Left lobe of liver (tissue), 2 donors: ENCODE results near the gene ACTL10. TPM values are rescaled to one million over a fixed set of nuclear protein-coding genes. Genes with fewer than 3 reads are reported as not detected.
"Not testable (repeated sequence)": the region's sequence is repeated elsewhere in the genome, so short reads cannot be mapped to it uniquely, and the experiment has no call there.

Experiments
- ATAC-seq: fragments of 200-7000 bp; cut with Tn5 transposase; one replicate; pipeline ENCODE4 v1.9.1; 2020; ENCODE audit warnings: mild to moderate bottlenecking, moderate library complexity
- DNase-seq: peaks from one replicate; pipeline ENCODE4 v3.0.0-alpha.2; 2020; ENCODE audit warnings: low spot score
- total RNA-seq: library from RNA; stranded (reverse); gene quantifications from one replicate; pipeline ENCODE4 v1.2.1, GENCODE V29; 2021
- donor health status: DM: no; HTN: no; CAD: no; lungs with moderate emphysema.
- donor health status: DM: no; HTN: yes; CAD: no.

Gene ACTL10
- total RNA-seq, 1 donor from 2014 or later, result 0.20 TPM

DNA sequence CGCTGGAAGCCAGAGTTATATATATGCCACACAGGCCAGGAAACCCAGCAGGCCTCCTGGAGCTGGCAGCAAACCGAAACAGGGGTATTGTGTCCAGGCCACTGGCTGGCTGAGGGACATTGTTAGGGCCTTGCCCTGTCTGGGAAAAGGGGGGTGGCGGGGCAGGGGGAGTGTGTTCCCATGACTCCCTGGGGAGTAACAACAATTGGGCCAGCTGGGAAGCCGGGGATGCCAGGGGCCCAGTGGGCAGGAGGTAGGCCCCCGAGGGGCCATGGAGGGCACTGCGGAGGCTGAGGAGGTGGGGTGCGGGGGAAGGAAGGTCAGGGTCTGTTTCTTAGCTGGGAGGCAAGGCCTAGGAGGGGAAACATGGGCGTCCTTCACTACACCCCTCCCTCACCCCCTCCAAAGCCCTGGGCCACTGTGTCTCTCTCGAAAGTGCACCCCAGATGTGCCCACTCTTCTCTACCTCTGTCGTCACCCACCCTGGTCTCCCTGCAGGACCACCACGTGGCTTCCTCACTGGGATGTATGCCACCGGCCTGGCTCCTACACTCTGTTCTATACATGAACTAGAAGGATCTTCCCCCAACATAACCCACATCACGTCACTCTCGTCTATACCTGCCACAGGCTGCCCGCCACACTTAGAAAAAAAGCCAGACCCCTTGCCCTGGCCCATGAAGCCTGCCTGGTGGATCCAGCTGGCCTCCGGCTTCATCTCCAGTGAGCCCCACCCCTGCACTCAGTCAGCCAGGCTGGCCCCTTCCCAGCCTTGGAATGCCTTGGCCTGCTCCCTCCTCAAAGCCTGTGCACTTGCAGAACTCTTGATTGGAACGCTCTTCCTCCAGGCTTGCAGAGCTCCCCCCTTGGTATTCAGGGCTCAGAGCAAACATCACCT, 27.2 kb downstream of the ACTL10 start:
- DNase-seq (no peak), ATAC-seq (no peak)

DNA sequence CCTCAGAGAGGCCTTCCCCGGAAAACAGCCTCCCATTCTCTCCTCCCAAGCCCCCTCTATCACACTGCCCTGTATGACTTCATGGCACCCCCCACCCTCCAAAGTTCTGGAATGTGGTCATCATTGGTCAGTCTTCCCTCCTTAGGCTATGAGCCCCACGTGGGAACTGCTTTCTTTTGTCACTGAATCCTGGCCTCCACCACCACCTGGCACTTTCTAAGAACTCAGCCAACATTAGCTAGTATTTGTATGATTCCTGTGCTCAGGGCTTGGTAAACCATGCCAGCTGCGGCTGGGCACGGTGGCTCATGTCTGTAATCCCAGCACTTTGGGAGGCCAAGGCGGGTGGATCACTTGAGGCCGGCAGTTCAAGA, 27.9 kb downstream of the ACTL10 start:
- DNase-seq (no peak), ATAC-seq (no peak)

DNA sequence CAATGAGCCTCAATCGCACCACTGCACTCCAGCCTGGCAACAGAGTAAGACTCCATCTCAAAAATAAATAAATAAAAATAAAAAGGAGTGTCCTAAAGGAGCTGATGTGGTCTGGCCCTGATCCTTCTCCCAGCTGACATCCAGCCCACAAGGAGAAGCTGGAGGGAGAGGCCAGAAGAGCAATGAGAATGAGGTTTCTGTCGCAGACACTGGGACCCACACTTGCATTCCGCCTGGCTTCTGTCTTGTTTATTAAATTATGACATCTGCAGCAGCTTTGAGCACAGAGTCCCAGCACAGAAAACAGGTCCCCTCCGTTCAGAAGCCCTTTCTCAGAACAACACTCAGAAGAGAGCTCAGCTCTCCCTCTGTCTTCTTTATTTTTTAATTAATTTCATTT, 29.7 kb downstream of the ACTL10 start:
- DNase-seq (no peak), ATAC-seq (no peak)

DNA sequence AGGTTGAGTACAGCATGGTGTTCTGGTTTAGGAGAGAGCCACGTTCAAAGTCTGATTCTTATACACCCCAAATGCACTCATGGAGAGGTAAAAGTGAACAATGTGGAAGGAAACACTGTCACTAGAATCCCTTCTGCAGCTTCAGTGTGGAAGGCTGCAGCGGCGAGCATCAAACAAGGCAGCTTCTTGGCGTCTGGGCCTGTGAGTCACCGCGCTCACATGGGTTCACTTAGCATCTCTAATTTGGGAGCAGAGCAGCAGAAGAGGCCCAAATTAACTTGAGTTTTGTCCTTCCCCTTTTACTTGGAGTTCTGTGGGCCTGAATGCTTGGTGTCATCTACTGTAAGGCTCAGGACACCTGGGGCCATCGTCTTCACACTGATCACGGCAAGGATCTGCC, 30.4 kb downstream of the ACTL10 start:
- ATAC-seq (no peak), DNase-seq (no peak)

DNA sequence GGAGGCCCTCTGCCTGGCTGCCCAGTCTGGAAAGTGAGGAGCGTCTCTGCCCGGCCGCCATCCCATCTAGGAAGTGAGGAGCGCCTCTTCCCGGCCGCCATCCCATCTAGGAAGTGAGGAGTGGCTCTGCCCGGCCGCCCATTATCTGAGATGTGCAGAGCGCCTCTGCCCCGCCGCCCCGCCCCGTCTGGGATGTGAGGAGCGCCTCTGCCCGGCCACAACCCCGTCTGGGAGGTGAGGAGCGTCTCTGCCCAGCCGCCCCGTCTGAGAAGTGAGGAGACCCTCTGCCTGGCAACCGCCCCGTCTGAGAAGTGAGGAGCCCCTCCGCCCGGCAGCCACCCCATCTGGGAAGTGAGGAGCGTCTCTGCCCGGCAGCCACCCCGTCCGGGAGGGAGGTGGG, 32.2 kb downstream of the ACTL10 start:
- DNase-seq, ATAC-seq: not testable (repeated sequence)

DNA sequence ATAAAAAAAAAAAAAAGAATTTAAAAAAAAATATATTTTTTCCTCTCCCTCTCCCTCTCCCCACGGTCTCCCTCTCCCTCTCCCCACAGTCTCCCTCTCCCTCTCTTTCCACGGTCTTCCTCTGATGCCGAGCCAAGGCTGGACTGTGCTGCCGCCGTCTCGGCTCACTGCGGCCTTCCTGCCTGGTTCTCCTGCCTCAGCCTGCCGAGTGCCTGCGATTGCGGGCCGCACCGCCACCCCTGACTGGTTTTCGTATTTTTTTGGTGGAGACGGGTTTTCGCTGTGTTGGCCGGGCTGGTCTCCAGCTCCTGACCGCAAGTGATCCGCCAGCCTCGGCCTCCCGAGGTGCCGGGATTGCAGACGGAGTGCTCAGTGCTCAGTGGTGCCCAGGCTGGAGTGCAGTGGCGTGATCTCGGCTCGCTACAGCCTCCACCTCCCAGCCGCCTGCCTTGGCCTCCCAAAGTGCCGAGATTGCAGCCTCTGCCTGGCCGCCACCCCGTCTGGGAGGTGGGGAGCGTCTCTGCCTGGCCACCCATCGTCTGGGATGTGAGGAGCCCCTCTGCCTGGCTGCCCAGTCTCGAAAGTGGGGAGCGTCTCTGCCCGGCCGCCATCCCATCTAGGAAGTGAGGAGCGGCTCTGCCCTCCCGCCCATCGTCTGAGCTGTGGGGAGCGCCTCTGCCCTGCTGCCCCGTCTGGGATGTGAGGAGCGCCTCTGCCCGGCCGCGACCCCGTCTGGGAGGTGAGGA, 34.1 kb downstream of the ACTL10 start:
- ATAC-seq, DNase-seq: not testable (repeated sequence)

DNA sequence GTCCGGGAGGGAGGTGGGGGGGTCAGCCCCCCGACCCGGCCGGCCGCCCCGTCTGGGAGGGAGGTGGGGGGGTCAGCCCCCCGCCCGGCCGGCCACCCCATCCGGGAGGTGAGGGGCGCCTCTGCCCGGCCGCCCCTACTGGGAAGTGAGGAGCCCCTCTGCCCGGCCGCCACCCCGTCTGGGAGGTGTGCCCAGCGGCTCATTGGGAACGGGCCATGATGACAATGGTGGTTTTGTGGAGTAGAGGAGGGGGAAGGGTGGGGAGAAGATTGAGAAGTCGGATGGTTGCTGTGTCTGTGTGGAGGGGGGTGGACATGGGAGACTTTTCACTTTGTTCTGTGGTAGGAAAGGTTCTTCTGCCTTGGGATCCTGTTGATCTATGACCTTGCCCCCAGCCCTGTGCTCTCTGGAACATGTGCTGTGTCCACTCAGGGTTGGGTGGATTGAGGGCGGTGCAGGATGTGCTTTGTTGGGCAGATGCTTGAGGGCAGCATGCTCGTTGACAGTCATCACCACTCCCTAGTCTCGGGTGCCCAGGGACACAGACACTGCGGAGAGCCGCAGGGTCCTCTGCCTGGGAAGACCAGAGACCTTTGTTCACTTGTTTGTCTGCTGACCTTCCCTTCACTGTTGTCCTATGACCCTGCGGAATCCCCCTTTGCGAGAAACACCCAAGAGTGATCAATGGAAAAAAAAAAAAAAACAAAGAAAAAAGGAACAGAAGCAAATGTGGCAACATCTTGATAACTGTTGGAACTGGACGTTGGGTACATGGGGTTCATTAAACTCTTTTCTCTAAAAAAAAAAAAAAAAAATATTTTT, 35.1 kb downstream of the ACTL10 start:
- DNase-seq (no peak), ATAC-seq (no peak)

DNA sequence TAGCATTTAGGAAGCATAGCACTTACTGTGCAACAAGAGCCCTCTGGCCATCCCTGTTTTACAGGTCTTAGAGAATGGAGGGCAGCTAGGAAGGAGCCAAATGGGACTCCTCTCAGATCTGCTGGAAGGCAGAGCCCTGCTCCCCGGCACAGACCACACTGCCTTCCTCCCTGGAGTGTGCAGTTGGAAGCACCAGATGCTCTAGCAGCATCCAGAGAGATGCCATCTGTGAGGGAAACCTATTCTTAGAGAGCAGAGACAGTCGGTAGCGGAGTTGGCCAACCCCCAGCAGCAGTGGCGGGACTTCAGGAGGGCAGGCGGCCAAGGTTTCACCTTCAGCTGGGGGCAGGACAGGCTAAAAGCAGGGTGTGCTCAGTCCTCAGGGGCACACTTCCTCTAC, 36.1 kb downstream of the ACTL10 start:
- peak; percentile 72 for DNase-seq
- peak; percentile 95 for ATAC-seq

DNA sequence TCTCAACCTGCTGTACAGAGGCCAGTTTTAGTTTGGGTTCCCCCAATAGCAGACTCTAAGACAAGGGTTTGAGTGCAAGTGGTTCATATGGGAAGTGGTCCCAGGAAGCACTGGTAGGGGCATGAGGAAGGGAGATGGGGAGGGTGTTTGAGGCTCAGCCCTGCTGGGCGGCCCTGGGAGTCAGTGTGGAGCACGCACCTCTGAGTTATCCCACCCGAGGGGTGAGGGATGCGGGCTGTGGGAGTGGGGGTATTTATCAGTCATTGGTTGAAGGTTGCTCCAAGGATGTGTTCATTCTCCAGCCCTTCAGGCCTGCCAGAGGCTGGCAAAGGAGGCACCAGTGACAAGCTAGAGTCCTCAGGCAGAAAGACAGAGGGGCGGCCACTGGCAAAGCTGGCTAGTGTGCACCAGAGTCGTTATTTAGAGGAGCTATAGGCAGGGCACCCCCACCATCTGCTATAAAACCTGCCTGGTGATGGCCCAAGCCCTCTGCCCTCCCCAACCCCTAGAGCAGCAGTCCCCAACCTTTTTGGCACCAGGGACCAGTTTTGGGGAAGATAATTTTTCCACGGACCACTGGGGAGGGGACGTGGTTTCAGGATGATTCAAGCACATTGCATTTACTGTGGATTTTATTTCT, 36.9 kb downstream of the ACTL10 start:
- ATAC-seq, result peak; percentile 12

DNA sequence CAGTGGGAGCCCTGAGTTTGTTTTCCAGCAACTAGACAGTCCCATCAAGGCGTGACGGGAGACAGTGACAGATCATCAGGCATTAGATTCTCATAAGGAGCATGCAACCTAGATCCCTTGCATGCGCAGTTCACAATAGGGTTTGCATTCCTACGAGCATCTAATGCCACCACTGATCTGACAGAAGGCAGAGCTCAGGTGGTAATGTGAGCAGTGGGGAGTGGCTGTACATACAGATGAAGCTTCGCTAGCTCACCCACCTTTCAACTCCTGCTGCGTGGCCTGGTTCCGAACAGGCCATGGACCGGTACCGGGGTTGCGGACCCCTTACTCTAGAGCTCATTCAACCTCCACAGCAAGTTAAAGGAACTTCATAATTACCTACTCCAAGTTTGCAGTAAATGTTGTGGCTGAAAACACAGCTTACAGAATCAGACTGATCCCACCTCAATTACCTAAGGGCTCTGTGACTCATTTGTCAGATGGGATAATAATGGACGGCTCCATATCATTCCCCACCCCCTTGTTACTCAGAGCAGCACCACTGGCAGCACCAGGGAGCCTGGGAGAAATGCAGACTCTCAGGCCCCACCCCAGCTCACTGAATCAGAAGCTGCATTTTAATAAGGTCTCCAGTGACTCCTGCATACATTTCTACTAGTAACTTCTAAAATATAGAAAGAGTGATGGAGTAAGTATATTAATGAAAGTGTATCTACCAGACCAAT, 37.6 kb downstream of the ACTL10 start:
- no peak for DNase-seq
- ATAC-seq, result no peak

More for the DNA sequence above, 36.9 kb downstream of the ACTL10 start:
- DNase-seq, result no peak

DNA sequence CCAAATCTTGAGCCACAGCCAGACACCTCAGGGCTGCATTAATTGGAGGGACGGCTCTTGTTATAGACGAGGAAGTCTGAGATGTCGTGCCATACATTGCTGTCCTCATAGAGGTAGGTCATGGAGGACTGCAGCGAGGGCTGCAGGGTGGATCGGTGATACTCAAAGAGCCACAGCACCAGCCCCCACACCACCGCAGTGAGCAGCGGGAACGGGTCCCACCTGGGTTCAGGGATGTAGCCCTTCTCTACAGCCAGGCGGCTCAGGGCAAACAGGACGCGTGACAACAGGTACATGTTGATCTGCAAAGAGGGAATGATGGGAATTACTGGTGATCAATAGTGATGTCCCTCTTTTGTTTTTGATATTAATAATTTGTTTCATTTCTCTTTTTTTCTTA, 40.9 kb downstream of the ACTL10 start:
- DNase-seq (no peak), ATAC-seq (no peak)

DNA sequence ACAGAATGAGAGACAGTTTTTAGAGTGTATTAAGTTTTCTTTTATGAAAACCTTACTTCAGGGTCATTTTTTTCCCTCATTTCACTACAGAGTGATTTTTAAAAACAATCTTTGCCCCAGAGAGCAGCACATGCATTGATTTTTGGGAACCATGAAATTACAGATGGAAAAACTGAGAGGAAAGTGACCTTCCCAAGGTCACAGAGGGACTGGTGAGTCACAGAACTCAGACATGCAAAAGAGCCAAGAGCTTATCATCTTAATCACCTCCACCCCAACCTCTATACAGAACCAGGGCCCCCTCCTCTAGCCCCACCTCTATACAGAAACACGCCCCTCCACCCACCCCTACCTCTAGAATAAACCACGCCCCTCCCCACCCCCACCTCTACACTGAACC, 42.7 kb downstream of the ACTL10 start:
- DNase-seq (no peak), ATAC-seq (no peak)

DNA sequence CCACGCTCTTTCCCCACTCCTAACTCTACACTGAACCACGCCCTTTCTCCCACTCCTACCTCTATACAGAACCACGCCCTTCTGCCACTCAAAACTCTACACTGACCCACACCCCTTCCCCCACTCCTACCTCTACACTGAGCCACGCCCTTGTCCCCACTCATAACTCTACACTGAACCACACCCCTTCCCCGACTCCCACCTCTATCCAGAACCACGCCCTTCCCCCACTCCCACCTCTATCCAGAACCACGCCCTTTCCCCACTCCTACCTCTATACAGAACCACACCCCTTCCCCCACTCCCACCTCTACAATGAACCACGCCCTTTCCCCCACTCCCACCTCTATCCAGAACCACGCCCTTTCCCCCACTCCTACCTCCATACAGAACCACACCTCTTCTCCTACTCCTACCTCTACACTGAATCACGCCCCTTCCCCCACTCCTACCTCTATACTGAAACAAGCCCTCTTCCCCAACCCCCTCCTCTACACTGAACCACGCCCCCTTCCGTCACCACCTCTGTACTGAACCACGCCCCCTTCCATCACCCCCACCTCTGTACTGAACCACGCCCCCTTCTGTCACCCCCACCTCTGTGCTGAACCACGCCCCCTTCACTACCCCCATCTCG, 43.3 kb downstream of the ACTL10 start:
- DNase-seq (no peak), ATAC-seq (no peak)

DNA sequence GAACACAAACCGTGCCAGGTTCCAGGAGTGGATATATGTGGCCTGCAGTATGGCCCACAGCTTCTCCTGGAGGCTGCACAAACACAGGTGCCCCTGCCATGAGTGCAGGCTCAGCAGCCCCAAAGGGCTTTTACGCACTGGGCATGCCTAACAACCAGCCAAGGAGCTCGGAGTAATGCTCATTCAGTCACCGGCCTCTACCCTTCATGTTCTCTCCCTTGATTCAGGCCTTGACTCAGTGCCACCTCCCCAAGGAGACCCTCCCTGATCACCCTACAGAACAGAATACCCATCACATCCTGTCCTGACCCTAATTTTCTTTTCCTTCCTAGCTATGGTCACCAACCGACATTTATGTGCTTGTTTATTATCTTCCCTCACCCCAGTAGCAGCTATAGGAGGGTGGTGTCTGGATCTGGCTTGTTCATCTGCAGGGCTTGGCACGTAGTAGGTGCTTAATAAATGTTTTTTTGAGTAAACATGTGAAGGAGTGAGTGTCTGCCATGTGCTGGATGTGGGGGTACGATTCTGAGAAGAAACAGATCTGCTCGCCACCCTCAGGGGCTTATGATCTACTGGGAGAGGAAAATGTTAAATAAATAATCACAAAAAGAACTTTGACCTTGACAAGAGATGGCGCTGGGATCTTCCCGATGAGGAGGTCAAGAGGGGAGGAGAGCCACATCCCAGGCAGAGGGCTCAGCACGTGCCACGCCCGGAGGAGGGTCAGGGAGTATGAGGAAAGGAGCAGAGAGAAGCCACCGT, 44.1 kb downstream of the ACTL10 start:
- ATAC-seq (no peak), DNase-seq (no peak)

DNA sequence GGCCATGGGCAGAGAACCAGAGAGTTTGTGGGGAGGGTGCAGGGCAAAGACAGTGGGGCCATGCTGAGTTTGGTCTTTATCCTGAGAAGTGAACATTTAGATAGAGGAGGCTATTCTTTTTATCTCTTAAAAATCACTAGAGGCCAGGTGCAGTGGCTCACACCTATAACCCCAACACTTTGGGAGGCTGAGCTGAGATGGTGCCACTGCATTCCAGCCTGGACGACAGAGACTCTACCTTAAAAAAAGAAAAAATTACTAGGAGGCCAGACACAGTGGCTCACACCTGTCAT, 44.6 kb downstream of the ACTL10 start:
- DNase-seq (no peak), ATAC-seq (no peak)

DNA sequence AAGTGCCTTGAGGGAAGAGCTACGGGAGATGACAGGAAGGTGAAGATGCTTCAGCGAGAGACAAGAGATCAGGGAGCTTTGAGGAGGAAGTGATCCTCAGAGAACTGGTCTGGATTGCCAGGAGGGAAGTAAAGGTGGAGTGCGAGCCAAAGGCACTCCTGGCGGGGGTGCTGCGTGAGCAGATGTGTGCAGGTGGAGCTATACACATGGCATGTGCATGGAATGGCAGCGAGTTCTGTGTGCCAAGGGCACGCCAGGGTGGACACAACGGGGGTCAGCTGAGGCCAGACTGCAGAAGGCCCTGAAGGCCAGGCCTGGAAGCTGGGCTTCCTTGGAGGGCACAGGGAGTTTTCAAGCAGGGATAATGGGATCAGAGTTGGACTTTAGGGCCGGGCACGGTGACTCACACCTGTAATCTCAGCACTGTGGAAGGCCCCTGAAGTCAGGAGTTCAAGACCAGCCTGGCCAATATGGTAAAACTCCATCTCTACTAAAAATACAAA, 47.2 kb downstream of the ACTL10 start:
- no peak for DNase-seq
- no peak for ATAC-seq

DNA sequence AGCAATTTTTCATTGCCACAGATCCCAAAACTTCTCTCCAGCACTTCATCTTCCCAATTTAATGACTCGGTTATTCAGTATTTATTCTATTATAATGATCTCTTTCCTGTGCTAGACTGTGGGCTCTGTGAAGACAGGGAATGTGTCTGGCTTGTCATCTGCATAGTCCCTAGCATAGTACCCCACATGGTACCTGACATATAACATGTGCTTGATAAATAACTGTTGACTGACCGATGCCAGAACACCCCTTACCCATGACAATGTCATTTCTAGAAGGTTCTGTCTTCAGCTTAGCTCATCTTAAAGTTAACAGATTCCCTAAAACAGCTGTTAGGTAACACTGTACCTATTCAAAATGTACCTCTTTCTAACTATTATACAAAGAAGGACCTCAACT, 49.8 kb downstream of the ACTL10 start:
- ATAC-seq, result no peak
- DNase-seq, result no peak
